BJ (cell line): ENCODE measurements around the gene TTLL4. TPM values are rescaled to one million over a fixed set of nuclear protein-coding genes. Genes with fewer than 3 reads are reported as not detected.

Source experiments
- CTCF ChIA-PET: fragments of 350-600 bp; formaldehyde crosslinking; extraction: SDS; loops from one replicate; lab custom pipeline; 2021; ENCODE audit warnings: antibody characterized with exemption, inconsistent platforms; lab: Yijun Ruan, JAX
- POLR2A ChIA-PET: fragments of 300-600 bp; sonication (Branson Sonifier 250); formaldehyde crosslinking; extraction: SDS; loops from one replicate; lab custom pipeline; 2021; ENCODE audit warnings: antibody characterized with exemption; lab: Charles Lee
- DNase-seq: peaks from one replicate; pipeline ENCODE4 v3.0.0-alpha.2; 2011; ENCODE audit warnings: low read depth
- H3K27me3 ChIP-seq: 2 replicates; pipeline ENCODE4 v1.6.0; 2011; ENCODE audit warnings: low read length; ENCODE audit not compliant: control insufficient read depth, insufficient read depth
- H3K36me3 ChIP-seq: 2 replicates; pipeline ENCODE4 v1.5.1; 2011; ENCODE audit warnings: low read length; ENCODE audit not compliant: control insufficient read depth, insufficient read depth
- H3K4me3 ChIP-seq: 2 replicates; pipeline ENCODE4 v1.5.1; 2011; ENCODE audit warnings: low read depth, mild to moderate bottlenecking, control low read depth, low read length
- CTCF ChIP-seq: IDR thresholded peaks from 2 replicates; pipeline ENCODE4 v1.5.1; 2011; ENCODE audit warnings: low read depth, mild to moderate bottlenecking, control low read depth, inconsistent platforms, low read length, moderate library complexity; ENCODE audit not compliant: insufficient read depth
- polyA plus RNA-seq: library from polyadenylated mRNA; depleted of rRNA; stranded (reverse); fragments of >200 nt; gene quantifications from 2 replicates; pipeline ENCODE4 v1.2.3, GENCODE V29; 2011

The TTLL4 gene
- polyA plus RNA-seq, 1 experiment, result 14.1 TPM

GRCh38 chr2:218746470-218746795 is 35.8 kb downstream of the TTLL4 start:
- ChIA-PET POLR2A (no interaction called here), CTCF (interaction anchor here (1.0 to 1.4 kb wide), 2 partner anchors 36 to 101 kb away, joined by 3 to 6 read pairs; partner anchors contain the start of gene TTLL4)
- DNase-seq, result no peak
- Histone ChIP-seq H3K36me3 (peaks cover 15% of the 10 kb centered on the region), H3K4me3 (no peak overlapping the region), H3K27me3 (no peaks in the 10 kb centered on the region)
- no peak for TF ChIP-seq CTCF

GRCh38 chr2:218746960-218747359 is 36.3 kb downstream of the TTLL4 start:
- DNase-seq, result no peak
- H3K27me3 ChIP-seq, result no peaks in the 10 kb centered on the region
- CTCF ChIA-PET, result interaction anchor here (1.4 kb wide), 1 partner anchor 36 kb away, joined by 6 read pairs; the partner anchor contains the start of gene TTLL4
- no peak overlapping the region for H3K4me3 ChIP-seq
- peaks cover 15% of the 10 kb centered on the region for H3K36me3 ChIP-seq
- POLR2A ChIA-PET, result no interaction called here
- no peak for TF ChIP-seq CTCF

- ChIA-PET CTCF (no interaction called here), POLR2A (no interaction called here)
- H3K36me3 ChIP-seq, result peaks cover 20% of the 10 kb centered on the region
- DNase-seq, result no peak
- H3K27me3 ChIP-seq, result no peaks in the 10 kb centered on the region
- no peak for TF ChIP-seq CTCF
- no peak overlapping the region for H3K4me3 ChIP-seq
Observed at GRCh38 chr2:218748741-218749441, 38.3 kb downstream of the TTLL4 start.

- no peak for TF ChIP-seq CTCF
- no peaks in the 10 kb centered on the region for H3K27me3 ChIP-seq
- H3K4me3 ChIP-seq, result no peak overlapping the region
- ChIA-PET POLR2A (no interaction called here), CTCF (interaction anchor here (1.3 kb wide), 1 partner anchor 22 kb away, joined by 3 read pairs; no protein-coding TSS in a partner anchor)
- H3K36me3 ChIP-seq, result peaks cover 12% of the 10 kb centered on the region
- DNase-seq, result no peak
Observed at GRCh38 chr2:218754201-218754600, 43.6 kb downstream of the TTLL4 start.

GRCh38 chr2:218754781-218755180 is 44.1 kb downstream of the TTLL4 start:
- Histone ChIP-seq H3K36me3 (peaks cover 12% of the 10 kb centered on the region), H3K27me3 (no peaks in the 10 kb centered on the region), H3K4me3 (no peak overlapping the region)
- TF ChIP-seq CTCF, result no peak
- DNase-seq, result no peak
- CTCF ChIA-PET, result no interaction called here
- POLR2A ChIA-PET, result no interaction called here
